Heart right ventricle (tissue), 16 donors: ENCODE measurements around the gene NR1D1. TPM values are rescaled to one million over a fixed set of nuclear protein-coding genes. Genes with fewer than 3 reads are reported as not detected.

Source experiments
- ATAC-seq, 8 donors: fragments of 200-7000 bp; cut with Tn5 transposase; one replicate each; pipeline ENCODE4 v1.9.1; 2020; ENCODE audit warnings: mild to moderate bottlenecking in 8 of 8, moderate library complexity in 8 of 8, moderate number of reproducible peaks in 1 of 8
- DNase-seq, 2 donors: peaks; one replicate each; pipeline ENCODE4 v3.0.0-alpha.2; 2020
- H3K27ac ChIP-seq, 10 donors: fragments of 200-600 bp; sonication (generic) in 2 of 10; one replicate each; pipeline versions ENCODE4 v1.5.0 to v1.8.0; 2020 to 2022; ENCODE audit warnings: mild to moderate bottlenecking in 3 of 10
- H3K27me3 ChIP-seq, 7 donors: fragments of 200-600 bp; one replicate each; pipeline ENCODE4 v1.8.0; 2021 to 2022; ENCODE audit warnings: mild to moderate bottlenecking in 2 of 7
- H3K36me3 ChIP-seq, 9 donors: fragments of 200-600 bp; sonication (generic) in 1 of 9; one replicate each; pipeline versions ENCODE4 v1.5.0 to v1.8.0; 2020 to 2022; ENCODE audit warnings: mild to moderate bottlenecking in 2 of 9
- H3K4me1 ChIP-seq, 9 donors: fragments of 200-600 bp; sonication (generic) in 1 of 9; one replicate each; pipeline versions ENCODE4 v1.5.0 to v1.8.0; 2020 to 2022; ENCODE audit warnings: mild to moderate bottlenecking in 4 of 9
- H3K4me3 ChIP-seq, 10 donors: fragments of 200-600 bp; sonication (generic) in 2 of 10; one replicate each; pipeline versions ENCODE4 v1.5.0 to v1.8.0; 2020 to 2022; ENCODE audit warnings: mild to moderate bottlenecking in 7 of 10, moderate library complexity in 2 of 10
- H3K9me3 ChIP-seq, 11 donors: fragments of 200-600 bp in 10 of 11; sonication (generic) in 2 of 11; one replicate each; pipeline versions ENCODE4 v1.5.0 to v1.8.0; 2013 to 2022; ENCODE audit warnings: mild to moderate bottlenecking in 2 of 11, control low read depth in 1 of 11, moderate library complexity in 1 of 11
- WGBS, 2 donors: extraction: QIAGEN DNeasy Blood & Tissue Kit; methylation state at CpG; one replicate each; pipeline ENCODE4 v1.1.7; 2013; ENCODE audit warnings: inconsistent platforms in 1 of 2; 5-methylcytosine and 5-hydroxymethylcytosine counted together
- intact Hi-C, 10 donors: fragments of 100-400 bp; cut with DNase I; formaldehyde crosslinking; loops; one replicate each; pipeline versions ENCODE4 v1.11.1 to v1.14.2; 2022
- polyA plus RNA-seq, 2 donors: library from polyadenylated mRNA; stranded (reverse); fragments of 200-250 nt; gene quantifications; one replicate each; pipeline ENCODE4 v1.2.3, GENCODE V29; 2013
- total RNA-seq, 10 donors: library from RNA; stranded (reverse); fragmentation: NEBNext Ultra II Directional in 3 of 10; extraction: Animal tissue kit (Norgen Biotek cat#: 25700) in 3 of 10; gene quantifications; one replicate each; pipeline versions ENCODE4 v1.2.1 to v1.2.4, GENCODE V29; 2021 to 2023
- TF ChIP-seq, protein P1 (sequence below), 9 donors: fragments of 200-600 bp; sonication (generic) in 2 of 9; IDR thresholded peaks; one replicate each; pipeline versions ENCODE4 v1.5.0 to v1.8.0; 2021 to 2022; ENCODE audit warnings: antibody characterized with exemption in 9 of 9, mild to moderate bottlenecking in 5 of 9, moderate library complexity in 1 of 9
- donor health status: Arrhythmogenic right ventricular cardiomyopathy.
- donor health status: ischemic (EF 13 %, LVEDD 7.1; RV severe dilation, severe dysfunction).
- donor health status: healthy with polysubstance abuse.
- donor health status: DM: no; HTN: yes; CAD: no.
- donor health status: DM: no; HTN: no; CAD: no.
- donor health status: ischemic (EF 25% LVEDD 6.9; RV normal size, moderate dysfunction).
- donor health status: ischemic (EF 25% LVEDD 5.7; RV mildly dilated, moderate dysfunction).
- donor health status: healthy.
- donor health status: DM: yes; HTN: yes; CAD: no.
- donor health status: Ischemic cardiomyopathy.
- donor health status: ischemic (EF 35%, LVEDD 5.7; RV mildly dilated, moderate dysfunction).
- donor health status: nonischemic (EF 11% LVEDD 7.7; RV severe dilation, severe dysfunction).
- donor health status: DM: yes; HTN: yes; CAD: no.
- donor health status: PGD.
- donor health status: ischemic (EF 29% LVEDD 5.4; RV normal size, mild dysfunction).
- donor health status: nonischemic (EF 23%, LVEDD 6.1; RV moderate dilation, normal function).

NR1D1 gene
- total and polyA plus RNA-seq, 12 donors, result 5.5 to 41.3 (median 25.1) TPM

DNA sequence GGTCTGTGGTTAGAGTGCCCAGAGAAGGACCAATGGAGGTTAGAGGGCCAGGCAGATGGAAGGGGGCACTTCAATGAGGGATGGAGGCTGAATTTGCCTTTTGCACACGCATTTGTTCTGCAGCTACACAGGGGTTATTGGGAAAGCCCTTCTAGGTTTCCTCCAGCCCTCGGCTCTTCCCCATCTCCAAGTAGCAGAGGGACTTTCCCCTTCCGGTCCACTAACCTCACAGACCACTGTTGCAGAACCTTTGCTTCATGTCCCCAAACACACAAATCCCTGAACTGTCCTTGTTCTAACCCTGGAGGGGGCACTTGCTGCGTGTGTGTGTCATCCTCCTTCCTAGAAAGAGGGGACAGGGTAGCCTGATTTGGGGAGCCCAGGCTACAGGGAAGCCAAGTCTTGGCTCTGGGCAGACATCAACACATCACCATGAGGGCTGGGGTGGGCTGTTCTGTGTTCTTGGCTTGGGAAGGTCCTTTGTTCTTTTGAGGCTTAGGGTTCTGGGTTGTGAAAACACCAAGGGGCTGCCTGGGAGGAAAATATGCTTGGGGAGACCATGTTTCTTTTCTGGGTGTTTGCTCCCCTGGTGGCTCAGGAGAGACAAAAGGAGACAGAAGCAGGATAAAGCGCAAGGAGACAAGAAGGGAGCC is 7.3 kb upstream of the NR1D1 start:
- 34 to 35% methylated on average over 5 of the region's 5 CpGs for WGBS, 2 donors
- DNase-seq (peak in 1 of 2 donors; percentile 34), ATAC-seq (no peak)
- Histone ChIP-seq H3K27ac (peak overlapping the region; percentile 77 to 99 (median 93)), H3K4me3 (peak overlapping the region in 6 of 10 donors; percentile 0 to 33 (median 22)), H3K9me3 (no peaks in the 10 kb centered on the region), H3K27me3 (no peaks in the 10 kb centered on the region), H3K4me1 (peaks cover 58 to 100% (median 94%) of the 10 kb centered on the region in 9 donors), H3K36me3 (no peaks in the 10 kb centered on the region)
- TF ChIP-seq, protein P1, sequence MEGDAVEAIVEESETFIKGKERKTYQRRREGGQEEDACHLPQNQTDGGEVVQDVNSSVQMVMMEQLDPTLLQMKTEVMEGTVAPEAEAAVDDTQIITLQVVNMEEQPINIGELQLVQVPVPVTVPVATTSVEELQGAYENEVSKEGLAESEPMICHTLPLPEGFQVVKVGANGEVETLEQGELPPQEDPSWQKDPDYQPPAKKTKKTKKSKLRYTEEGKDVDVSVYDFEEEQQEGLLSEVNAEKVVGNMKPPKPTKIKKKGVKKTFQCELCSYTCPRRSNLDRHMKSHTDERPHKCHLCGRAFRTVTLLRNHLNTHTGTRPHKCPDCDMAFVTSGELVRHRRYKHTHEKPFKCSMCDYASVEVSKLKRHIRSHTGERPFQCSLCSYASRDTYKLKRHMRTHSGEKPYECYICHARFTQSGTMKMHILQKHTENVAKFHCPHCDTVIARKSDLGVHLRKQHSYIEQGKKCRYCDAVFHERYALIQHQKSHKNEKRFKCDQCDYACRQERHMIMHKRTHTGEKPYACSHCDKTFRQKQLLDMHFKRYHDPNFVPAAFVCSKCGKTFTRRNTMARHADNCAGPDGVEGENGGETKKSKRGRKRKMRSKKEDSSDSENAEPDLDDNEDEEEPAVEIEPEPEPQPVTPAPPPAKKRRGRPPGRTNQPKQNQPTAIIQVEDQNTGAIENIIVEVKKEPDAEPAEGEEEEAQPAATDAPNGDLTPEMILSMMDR (IDR thresholded peaks at IDR 0.05), result peak in 1 of 9 donors; percentile 3
- intact Hi-C loops, result loop anchor here in 1 of 10 donors (1.0 kb wide), 1 partner anchor 8 kb away; no protein-coding TSS in a partner anchor

DNA sequence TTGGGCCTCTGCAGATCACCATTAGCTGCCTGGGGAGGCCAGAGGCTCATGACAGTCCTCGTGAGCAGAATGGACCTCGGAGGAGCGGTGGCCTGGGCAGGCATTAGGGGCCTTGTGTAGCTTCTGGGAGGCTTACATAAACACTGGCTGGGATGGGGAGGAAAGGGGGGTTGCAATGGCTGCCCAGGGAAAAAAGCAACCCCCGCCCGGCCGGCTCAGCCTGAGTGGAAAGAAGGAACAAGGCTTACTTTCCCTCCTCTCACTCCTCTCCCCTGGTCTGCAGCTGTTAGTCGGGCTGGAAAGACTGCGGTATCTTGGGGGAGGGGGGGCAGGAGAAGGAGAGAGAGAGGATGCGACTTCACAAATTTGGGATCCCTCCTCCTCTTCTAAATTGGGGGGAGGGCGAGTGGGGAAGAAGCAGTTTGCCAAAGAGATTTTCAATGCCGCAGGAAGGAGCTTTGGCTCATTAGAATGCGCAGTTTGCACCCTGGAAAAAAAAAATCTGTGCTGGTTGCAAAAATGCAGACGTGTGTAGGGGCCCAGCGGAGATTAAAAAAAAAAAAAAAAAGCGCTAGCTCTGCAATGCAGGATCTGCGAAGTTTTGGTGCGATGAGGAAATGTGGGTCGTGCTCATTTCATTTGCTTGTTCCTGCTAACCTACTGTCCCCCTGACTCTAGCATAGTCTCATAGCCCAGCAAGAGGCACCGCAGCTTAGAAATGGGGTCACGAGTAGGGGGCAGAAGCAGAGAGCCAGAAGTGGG is 6.6 kb upstream of the NR1D1 start:
- Histone ChIP-seq H3K4me1 (peaks cover 57 to 100% (median 94%) of the 10 kb centered on the region in 9 donors), H3K9me3 (no peaks in the 10 kb centered on the region), H3K27me3 (no peaks in the 10 kb centered on the region), H3K4me3 (peak overlapping the region in 7 of 10 donors; percentile 5 to 33 (median 21)), H3K27ac (peak overlapping the region; percentile 77 to 99 (median 93)), H3K36me3 (no peaks in the 10 kb centered on the region)
- TF ChIP-seq, protein P1 (IDR thresholded peaks at IDR 0.05), result no peak
- peak; percentile 20 to 60 for DNase-seq
- ATAC-seq, result no peak
- intact Hi-C loops, result no loop called here
- WGBS, 2 donors, result 43 to 52% methylated on average over 20 of the region's 20 CpGs

DNA sequence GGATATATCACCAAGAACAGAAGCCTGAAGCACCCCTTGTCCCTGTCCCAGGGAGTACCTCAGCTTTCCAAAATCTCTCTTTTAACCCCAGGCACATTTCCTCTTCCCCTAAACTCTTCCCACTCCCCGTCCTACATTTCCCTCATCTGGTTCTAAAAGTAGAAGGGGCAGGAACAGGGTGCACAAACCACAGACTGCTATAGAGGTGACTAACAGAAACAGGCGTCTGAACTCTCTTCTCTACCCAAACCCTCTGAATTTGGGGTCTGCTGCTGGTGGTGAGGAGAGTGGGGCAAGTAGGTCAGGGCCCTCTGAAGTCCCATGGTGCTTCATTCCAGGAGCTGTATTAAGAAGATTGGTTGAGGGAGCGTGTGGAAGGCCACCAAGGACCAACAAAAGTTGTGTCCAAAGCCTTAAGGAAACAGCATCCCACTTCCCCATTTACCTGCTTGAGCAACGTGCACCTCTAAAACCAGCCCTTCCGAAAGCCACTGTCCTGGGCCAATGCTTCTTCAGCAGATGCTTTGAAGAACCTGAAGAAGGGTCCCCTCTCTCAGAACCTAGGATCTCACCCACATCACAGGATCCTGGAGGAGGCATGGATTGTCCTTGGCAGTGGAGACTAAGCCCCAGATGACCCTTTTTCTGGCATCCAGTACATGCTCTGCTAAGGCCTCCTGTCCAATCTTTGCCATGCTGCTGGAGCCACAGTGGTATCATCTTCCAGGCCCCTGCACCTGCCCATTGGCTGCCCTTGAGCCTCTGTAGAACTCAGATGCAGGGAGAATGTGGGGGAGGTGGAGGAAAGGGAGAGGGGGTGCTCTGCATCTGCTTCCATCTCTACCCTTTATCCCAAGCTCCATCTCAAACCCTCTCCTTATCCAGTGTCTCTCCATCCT is 5.7 kb upstream of the NR1D1 start:
- no peak for ATAC-seq
- TF ChIP-seq, protein P1 (IDR thresholded peaks at IDR 0.05), result no peak
- H3K9me3 ChIP-seq, result no peaks in the 10 kb centered on the region
- H3K36me3 ChIP-seq, result no peaks in the 10 kb centered on the region
- H3K4me3 ChIP-seq, result peak overlapping the region in 6 of 10 donors; percentile 5 to 33 (median 20)
- WGBS, 2 donors, result 79 to 84% methylated on average over 5 of the region's 5 CpGs
- H3K27ac ChIP-seq, result peak overlapping the region; percentile 77 to 99 (median 93)
- peaks cover 54 to 100% (median 94%) of the 10 kb centered on the region in 9 donors for H3K4me1 ChIP-seq
- intact Hi-C loops, result no loop called here
- no peak for DNase-seq
- no peaks in the 10 kb centered on the region for H3K27me3 ChIP-seq
